ENCODE measurements around the gene DDX46. TPM values are rescaled to one million over a fixed set of nuclear protein-coding genes. Genes with fewer than 3 reads are reported as not detected.

Gene DDX46
- polyA plus RNA-seq, 1 experiment = 45.4 TPM

GRCh38 chr5:134784946-134785620, 26.5 kb downstream of the DDX46 start:
- no peak for DNase-seq (ENCODE audit: low read depth, low spot score)
- CTCF ChIA-PET = interaction anchor here (0.5 to 1.2 kb wide), 3 partner anchors 66 to 175 kb away, joined by 3 to 4 read pairs (median 4); partner anchors contain the start of gene PCBD2
- no peaks in the 10 kb centered on the region for H3K27me3 ChIP-seq (ENCODE audit: control insufficient read depth, insufficient read depth, low read length)
- POLR2A ChIA-PET = interaction anchor here (0.7 to 1.3 kb wide), 2 partner anchors 57 to 120 kb away, joined by 3 read pairs; partner anchors contain the start of gene PCBD2
- no peak overlapping the region for H3K4me3 ChIP-seq (ENCODE audit: low read depth, low read length)
- H3K27ac ChIP-seq (ENCODE audit: low read depth, low read length) = no peak overlapping the region
- no peak for TF ChIP-seq CTCF (IDR thresholded peaks at IDR 0.05; ENCODE audit: low read depth, low read length)
- H3K9me3 ChIP-seq (ENCODE audit: control insufficient read depth, insufficient read depth, low read length) = no peaks in the 10 kb centered on the region

GRCh38 chr5:134787692-134788091, 29.1 kb downstream of the DDX46 start:
- H3K4me3 ChIP-seq (ENCODE audit: low read depth, low read length) = no peak overlapping the region
- ChIA-PET CTCF (no interaction called here), POLR2A (no interaction called here)

GRCh38 chr5:134791580-134791979, 33.0 kb downstream of the DDX46 start:
- no peak for DNase-seq (ENCODE audit: low read depth, low spot score)
- Histone ChIP-seq H3K9me3 (ENCODE audit: control insufficient read depth, insufficient read depth, low read length) (no peaks in the 10 kb centered on the region), H3K4me3 (ENCODE audit: low read depth, low read length) (no peak overlapping the region), H3K27ac (ENCODE audit: low read depth, low read length) (no peak overlapping the region), H3K27me3 (ENCODE audit: control insufficient read depth, insufficient read depth, low read length) (no peaks in the 10 kb centered on the region)
- TF ChIP-seq CTCF (IDR thresholded peaks at IDR 0.05; ENCODE audit: low read depth, low read length) = no peak
- ChIA-PET POLR2A (no interaction called here), CTCF (interaction anchor here (1.4 kb wide), 1 partner anchor 34 kb away, joined by 3 read pairs; no protein-coding TSS in a partner anchor)

More at GRCh38 chr5:134787692-134788091, 29.1 kb downstream of the DDX46 start:
- Histone ChIP-seq H3K27me3 (ENCODE audit: control insufficient read depth, insufficient read depth, low read length) (no peaks in the 10 kb centered on the region), H3K9me3 (ENCODE audit: control insufficient read depth, insufficient read depth, low read length) (no peaks in the 10 kb centered on the region), H3K27ac (ENCODE audit: low read depth, low read length) (no peak overlapping the region)
- TF ChIP-seq CTCF (IDR thresholded peaks at IDR 0.05; ENCODE audit: low read depth, low read length) = no peak
- no peak for DNase-seq (ENCODE audit: low read depth, low spot score)

GRCh38 chr5:134792286-134792685, 33.7 kb downstream of the DDX46 start:
- CTCF ChIA-PET = no interaction called here
- no peaks in the 10 kb centered on the region for H3K9me3 ChIP-seq (ENCODE audit: control insufficient read depth, insufficient read depth, low read length)

More at GRCh38 chr5:134792286-134792685, 33.7 kb downstream of the DDX46 start:
- Histone ChIP-seq H3K27ac (ENCODE audit: low read depth, low read length) (no peak overlapping the region), H3K4me3 (ENCODE audit: low read depth, low read length) (no peak overlapping the region), H3K27me3 (ENCODE audit: control insufficient read depth, insufficient read depth, low read length) (no peaks in the 10 kb centered on the region)
- DNase-seq (ENCODE audit: low read depth, low spot score) = no peak
- no peak for TF ChIP-seq CTCF (IDR thresholded peaks at IDR 0.05; ENCODE audit: low read depth, low read length)
- POLR2A ChIA-PET = no interaction called here
